Limb (tissue), 2 donors: ENCODE results near the gene LPO.

ENCODE experiments used
- DNase-seq, 2 donors: peaks; one replicate each; pipeline ENCODE4 v3.0.0-alpha.2; 2016; ENCODE audit errors: extremely low spot score in 2 of 2

Gene LPO

DNA sequence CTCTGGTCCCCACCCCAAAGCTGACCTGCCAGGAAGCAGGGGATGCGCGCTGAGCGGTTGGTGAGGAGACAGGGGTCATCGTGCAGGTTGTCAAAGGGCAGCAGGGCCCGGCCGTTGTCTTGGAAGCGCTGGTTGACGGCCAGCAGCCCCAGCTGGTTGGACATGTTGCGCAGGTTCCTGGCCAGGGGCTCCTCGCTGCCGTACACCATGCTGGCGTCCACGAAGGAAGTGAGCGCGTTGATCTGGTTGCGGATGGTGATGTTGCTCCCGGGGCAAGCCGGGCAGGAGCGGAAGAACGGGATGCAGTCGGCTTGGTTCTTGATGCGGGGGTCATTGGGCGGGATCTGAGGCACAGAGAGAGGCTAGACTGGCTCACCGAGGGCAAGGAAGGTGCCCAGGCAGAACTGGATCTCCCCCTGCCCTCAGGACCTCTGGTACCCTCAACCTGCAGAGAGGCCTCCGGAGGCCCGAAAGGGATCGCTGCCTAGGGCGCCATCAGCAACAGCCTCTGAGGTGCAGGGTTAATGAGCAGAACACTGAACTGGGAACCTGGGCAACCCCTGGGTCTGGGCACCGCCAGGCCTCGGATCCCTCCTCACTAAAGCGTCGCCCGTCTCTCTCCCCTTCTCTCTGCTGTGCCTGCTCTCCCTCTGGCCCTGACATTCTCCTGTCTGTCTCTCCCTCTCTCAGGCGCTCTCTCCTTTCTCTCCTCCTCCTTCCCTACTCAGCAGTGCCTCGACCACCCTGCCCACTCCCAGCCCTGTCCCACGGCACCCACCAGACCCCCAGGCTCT, 39.6 kb downstream of the LPO start:
- no peak for DNase-seq

DNA sequence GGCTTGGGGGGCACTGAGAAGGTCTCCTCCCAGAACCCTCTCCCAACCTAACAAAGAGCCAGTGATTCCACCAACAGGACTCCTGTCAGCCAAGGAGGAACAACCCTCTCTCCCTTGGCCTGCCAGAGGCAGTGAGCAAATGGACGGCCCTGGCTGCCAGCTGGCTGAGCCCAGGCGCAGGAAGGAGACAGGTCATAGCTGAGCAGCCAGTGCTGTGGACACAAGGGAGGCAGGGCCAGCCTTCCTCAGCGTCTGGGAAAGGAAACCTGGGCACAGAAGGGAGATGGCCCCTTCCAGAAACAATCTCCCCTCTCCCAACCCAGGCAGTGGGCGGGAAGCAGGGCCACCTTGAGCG, 40.3 kb downstream of the LPO start:
- no peak for DNase-seq

DNA sequence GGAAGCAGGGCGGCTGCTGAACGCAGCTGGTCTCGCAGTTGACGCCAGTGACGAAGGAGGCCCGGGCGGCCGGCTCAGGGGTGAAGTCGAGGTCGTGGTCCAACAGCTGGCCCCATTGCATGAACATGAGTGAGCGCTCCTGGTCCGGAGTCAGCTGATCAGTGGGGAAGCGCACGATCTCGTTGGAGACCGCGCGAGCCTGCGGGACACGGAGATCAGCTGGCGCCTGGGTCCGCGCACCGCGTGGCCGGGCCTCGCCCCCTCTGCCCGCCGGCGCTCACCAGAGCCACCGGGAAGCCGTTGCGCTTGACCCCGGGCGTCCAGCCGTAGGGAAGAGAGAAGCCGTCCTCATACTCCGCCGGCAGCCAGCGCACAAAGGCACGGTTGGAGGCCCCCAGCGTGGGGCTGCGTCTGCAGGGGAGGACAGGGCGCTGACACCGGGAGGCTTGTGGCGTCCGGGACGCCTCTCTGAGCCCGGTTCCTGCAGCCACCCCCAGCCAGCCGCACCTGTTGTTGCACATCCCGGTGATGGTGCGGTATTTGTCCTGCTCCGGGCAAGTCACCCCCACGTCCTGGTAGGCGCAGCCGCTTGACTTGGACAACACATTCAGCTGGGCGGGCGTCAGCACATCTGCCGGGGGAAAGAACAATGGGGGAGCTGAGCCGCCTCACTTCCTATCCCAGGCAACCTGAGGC, 40.8 kb downstream of the LPO start:
- peak; percentile 61 to 72 for DNase-seq

DNA sequence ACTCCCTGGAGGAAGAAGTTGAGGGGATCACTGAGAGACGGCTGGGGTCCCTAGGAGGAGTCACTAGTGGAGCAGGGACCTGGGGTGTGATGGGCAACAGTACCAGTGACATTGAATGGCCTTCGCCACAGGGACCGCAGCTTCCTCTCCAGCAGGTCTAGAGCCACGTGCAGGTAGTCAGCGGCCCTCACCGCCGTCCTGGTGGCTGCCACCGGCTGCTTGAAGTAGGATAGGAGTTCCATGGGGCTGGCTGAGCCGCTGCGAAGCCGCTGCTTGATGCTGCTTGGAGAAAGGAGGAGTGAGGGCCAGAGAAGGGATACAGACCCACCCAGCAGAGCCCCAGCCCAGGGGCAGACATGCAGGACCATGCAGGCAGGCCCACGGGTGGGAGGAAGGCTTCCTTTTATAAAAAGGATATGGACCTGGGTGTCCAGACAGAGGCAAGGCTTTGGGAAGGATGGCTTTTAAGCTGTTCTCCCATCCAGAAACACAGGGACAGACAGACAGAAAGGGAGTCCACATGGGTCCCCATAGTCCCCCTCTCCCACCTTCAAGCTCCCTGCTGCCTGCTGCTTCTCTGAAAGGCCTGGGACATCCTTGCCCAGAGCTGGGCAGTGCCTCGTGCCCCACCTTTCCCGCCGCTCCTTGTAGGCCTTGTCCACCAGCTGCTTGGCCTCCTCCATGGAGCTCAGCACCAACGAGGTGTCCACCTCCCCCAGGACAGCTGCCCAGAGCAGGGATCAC, 41.5 kb downstream of the LPO start:
- no peak for DNase-seq

DNA sequence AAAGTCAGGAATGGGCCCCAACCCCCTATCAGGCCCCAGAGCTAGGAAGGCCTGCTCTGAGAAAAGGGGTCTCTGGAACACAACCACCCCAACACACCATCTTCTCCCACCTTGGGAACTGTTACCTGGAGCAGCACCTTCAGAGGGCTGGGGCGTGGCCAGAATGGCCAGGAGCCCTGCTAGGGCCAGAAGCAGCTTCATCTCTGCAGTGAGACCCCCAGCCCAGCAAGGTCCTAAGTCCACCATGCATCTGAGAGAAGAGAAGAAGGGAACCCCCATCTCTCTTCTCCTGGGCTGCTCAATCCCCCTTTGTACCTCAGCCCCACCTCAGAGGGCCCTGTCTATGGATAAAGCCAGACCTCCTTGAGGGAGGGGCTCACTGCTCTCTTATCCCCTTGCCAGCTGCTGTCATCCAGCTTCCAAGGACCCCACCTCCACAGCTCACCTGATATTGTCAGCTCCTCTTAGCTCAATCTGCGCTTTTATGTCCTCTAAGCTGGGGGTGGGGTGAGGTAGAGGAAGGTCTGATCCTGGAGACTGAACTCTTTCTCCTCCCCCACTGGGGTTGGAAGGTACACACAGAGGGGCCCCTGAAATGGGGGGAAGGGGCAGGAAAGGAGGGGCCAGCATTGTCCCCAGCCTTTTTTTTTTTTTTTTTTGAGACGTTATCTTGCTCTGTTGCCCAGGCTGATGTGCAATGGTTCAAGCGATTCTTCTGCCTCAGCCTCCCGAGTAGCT, 42.3 kb downstream of the LPO start, which contains the start of gene MPO:
MPO (minus strand) TSS at position 456 of the 738 bp plus-strand sequence; CDS start at position 279, 177 bp downstream.
- no peak for DNase-seq

DNA sequence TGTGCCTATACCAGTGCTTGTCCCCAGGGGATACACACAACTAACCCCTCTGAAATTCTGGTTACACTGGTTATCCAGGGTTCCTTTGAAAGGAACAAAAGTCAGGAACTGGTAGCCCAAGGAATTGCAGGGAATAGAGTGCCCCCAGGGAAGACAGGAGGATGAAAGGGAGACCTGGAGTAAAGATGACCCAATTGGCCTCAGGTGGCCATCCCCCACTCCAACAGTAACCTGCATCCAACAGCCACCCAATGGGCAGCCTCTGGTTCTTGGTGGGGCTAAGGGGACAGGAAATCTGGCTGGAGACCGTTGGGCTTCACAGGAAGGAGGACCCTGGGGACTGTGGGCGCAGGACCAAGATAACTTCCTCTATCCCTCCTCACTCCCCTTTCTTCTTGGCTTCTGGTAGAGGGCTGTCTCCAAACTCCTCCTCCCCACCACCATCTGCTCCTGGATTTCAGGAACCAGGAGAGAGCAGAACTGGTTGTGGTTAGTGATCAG, 43.2 kb downstream of the LPO start:
- no peak for DNase-seq

DNA sequence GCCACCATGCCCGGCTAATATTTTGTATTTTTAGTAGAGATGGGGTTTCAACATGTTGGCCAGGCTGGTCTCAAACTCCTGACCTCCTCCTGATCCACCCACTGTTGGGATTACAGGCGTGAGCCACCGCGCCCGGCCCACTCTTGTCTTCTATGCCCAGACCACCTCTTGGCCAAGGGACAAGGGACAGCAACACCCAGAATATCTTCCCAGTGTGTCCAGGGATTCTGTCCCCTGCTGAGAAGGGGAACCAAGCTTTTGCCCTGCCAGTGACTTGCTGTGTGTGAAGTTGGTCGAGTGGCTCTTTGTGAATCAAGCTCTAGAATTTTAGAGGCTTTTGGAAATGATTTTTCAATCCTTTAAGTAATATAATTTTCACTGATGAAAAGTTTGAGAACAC, 44.1 kb downstream of the LPO start:
- DNase-seq, result no peak

DNA sequence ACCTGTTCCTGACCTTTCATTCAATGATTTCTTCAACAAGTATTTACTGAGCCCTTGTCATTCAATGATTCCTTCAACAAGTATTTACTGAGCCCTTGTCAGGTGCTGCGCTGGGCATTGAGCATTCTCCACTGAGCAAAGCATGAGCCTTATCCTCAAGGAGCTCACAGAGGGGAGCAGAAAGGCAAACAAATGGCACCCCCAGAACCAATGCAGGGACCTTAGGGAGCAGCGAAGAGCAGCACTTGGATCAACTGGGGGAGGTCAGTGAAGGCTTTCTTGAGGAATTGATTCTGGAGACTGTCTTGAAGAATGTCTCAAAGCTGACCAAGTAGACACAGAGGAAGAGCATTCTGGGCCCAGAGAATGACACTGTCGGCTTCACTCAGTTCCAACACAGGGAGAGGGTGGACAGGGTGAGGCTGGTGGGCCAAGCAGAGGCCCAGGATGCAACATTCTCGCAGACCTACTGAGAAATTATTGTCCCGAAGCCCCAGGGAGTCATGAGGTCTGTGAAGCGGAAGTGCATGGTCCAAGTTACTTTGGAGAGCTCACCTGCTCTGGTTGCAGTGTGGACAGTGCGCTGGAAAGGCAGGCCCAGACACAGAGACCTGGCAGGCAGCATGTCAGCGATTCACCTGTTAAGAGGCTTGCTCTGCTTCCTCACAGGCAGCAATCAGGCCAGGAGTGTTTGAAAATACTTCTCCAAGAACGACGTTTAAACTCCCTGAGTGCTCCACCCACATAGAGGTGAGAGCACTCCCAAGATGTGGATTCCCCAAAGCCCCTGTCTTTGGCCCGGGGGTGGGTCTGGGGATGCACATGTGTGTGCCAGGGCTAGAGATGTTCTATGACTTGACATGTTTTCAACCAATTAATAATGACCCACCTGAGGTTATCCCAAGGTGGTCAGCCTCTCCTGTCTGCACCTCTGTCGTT, 45.6 kb downstream of the LPO start:
- DNase-seq, result no peak

DNA sequence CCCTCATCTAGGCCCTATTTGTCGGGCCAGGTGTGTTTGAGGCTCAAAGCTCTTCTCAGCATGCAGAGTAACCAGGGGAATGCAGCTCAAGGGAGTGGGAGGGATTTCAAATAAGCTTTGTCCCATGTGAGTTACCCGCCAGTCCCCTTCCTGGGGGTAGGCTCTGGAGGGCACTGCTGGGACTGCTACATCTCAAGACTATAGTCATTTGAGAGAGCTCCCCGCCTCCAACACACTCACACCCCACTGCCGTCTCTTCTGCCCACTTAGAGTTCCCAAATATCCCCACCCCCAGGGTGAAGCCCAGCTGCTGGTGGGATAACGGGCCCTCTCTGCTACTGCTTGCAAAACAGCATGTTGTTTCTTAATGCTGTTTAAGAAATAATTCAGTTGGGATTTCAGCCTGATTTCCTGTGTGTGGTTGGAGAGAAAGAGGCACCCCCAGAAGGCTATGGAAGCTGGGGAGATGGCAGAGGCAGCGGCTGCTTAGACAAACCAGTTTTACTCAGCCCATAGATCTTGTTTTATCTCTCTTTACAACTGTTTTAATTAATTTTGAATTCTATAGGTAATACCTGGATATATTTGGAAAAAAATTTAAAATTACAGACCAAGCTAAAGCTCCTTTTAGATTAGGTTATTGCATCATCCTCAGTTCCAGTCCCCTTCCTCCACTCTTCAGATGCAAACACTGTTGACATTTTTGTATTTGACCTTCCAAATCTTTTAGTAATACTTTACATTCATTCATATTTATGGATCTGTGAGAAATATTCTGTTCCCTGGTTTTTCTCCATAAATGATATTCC, 46.4 kb downstream of the LPO start:
- DNase-seq, result no peak

DNA sequence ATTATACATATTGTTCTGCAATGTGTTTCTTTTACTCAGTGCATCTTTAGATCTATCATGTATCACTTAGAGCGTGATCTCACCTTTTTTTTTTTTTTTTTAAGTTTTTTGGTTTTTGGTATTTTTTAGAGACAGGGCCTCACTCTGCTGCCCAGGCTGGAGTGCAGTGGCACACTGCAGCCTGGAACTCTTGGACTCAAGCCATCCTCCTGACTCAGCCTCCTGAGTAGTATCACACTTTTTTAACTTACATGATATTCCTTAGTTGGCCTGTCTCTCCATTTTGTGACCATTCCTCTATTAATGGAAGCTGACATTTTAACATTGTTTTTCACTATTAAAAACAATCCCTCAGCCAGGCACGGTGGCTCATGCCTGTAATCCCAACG, 47.0 kb downstream of the LPO start:
- DNase-seq, result no peak

DNA sequence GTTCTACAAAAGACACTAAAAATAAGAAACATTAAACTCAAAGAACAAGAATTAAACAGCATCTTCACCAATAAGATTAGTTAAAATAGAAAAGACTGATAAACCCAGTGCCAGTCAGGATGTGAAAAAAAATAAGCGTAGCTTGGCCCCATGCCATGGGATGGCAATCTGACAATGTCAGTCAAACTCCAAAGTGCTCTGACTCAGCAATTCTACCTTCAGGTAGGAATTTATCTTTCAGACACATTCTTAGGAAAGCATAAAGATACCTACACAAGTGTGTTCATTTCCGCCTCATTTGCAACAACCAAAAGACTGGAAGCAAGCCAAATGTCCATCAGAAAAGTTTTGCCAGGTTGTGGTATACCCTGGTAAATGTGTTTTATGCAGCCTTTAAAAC, 51.5 kb downstream of the LPO start:
- DNase-seq, result no peak

DNA sequence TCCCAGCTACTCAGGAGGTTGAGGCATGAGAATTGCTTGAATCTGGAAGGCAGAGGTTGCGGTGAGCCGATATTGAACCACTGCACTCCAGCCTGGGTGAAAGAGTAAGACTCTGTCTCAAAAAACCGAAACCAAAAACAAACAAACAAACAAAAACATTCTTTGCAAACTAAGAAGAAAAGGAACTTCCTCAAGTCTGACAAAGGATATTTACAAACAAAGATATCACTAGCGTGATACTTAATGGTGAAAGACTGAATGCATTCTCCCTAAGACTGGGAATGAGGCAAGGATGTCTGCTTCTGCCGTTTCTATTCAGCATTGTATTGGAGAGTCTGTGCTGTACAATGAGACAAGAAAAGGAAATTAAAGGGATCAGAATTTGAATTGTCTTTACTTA, 52.9 kb downstream of the LPO start:
- no peak for DNase-seq

DNA sequence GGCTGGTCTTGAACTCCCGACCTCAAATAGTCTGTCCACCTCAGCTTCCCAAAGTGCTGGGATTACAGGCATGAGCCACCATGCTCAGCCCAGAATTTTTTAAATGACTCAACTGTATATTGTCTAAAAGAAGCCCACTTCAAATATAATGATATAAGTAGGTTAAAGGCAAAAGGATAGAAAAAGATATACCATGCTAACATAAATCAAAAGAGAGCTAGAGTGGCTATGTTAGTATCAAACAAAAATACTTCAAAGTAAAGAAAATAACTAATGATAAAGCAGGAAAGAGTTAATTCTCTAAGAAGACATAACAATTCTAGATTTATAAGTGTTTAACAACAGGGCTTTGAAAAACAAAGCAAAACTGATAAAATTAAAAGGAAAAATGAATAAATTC, 55.6 kb downstream of the LPO start:
- no peak for DNase-seq

DNA sequence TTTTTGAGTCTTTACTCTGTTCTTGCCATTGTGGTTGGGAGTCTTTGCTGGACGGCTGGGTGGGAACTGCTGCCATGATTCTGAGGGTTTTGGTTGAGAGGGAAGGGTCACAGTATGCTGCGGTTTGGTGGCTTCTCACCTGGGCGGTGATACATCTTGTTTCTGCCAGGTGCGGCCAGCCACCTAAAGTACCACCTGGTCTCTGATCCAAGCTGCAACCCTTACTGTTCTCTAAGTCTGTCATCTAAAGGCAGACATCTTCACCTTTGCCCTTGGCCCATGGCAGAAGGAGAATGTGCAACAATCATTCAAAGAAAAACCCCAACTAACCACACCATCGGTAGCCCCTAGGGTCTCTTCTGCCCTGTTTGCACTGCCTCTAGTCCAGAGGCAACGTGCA, 62.0 kb downstream of the LPO start:
- DNase-seq, result no peak

DNA sequence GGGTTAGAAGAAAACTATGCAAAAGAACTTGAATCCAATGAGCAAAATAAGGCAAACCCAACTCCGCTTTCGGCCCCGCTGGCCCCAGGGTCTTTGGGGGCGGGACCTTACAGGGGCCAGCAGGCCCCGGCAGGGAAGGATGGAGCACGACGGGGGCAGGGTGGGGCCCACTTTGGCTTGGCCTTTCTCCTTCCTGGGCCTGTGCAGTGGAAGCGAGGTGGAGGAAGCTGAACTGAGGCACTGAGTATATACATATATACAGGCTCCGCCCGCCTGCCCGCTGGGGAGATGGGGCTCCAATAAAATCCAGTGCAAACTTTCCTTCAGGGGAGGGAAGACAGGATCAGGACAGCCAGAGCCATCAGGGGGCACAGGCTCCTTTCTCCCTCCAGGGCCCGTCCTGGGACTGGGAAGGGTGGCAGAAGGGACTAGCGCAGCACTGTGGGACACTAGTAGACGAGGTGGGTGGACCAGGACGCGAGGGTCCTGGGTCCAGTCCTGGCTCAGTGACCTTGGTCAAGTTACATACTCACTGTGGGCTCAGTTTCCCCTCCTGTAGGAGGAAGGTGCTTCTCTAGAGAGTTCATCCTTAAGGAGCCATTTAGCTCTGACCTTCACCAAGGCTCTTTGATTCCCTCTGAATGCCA, 63.2 kb downstream of the LPO start:
- DNase-seq, result no peak

DNA sequence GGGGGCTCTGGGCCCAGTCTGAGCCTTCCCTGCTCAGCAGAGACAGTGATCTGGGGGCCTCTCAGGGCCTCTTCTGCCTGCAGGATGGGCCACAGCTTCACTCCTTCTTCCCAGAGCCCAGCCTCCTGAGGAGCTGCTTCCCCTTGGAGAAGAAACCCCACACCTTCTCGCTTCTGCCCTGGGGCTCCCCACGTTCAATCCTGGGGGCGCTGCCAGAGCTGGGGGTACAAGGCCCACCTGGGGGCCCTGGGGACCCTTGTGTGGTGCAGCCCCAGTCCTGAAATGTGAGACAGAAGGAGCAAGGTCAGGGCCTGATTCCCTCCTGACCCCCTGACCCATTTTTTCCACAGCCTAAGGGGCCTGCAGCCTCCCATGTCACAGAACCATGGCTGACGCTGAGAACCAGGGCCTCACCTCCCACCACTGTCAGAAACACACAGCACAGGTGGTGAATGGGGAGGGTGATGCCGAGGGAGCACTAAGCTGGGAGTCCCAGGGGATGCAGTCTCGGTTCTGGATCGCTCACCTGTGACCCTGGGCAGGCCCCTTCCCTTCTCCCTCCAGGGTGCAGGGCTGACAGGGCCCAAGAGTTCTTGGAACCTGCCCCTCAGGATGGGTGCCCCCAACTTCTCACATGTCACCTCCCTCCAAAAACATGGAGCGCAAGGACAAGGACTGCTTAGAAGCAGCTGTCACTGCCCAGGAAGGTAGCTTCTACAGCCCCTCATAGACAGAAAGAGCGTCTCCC, 64.0 kb downstream of the LPO start:
- DNase-seq, result no peak

DNA sequence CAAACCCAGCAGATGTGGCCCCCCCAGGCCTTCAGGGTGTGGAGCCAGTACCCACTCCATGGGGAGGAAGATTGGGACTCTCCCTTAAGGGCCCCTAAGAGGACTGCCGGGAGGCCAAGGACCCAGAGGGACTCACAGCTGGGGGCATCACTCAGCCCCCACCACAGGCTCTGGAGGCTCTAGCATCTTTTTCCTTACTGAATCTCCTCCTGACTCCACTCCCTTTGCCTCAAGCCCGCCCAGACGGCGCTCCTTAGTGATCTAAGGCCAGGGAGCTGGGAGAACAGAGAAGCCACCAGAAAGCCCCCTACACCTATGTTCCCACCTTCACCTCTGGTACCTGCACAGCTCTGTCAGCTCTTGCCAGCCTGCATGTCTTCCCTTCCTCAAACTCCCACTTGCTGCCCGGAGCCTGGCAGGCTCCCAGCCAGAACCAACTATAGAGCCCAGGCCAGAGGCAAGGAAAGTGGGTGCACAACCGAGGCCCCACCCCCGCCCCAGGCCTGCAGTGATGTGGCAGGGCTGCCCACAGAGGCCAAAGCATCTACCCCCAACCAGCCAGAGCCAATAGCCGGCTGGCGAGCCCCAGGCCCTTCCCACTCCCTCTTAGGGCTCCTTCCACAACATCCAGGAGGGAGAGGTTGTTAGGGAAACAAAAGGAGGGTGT, 64.7 kb downstream of the LPO start:
- no peak for DNase-seq
